HG02759 (cell line): ENCODE data around the gene CCR4.
"Not testable (repeated sequence)": the region's sequence is repeated elsewhere in the genome, so short reads cannot be mapped to it uniquely, and the experiment has no call there.

Experiments
- ATAC-seq: cut with Tn5 transposase; IDR thresholded peaks from one replicate; pipeline ENCODE4 v1.9.1; 2021; ENCODE audit warnings: mild to moderate bottlenecking, moderate library complexity; ENCODE audit not compliant: unreplicated experiment

CCR4 gene

GRCh38 chr3:32977861-32978260, 26.4 kb downstream of the CCR4 start:
- ATAC-seq = no peak

GRCh38 chr3:32978331-32978730, 26.9 kb downstream of the CCR4 start:
- ATAC-seq = no peak

GRCh38 chr3:32983124-32983523, 31.7 kb downstream of the CCR4 start:
- no peak for ATAC-seq

GRCh38 chr3:32984918-32985317, 33.5 kb downstream of the CCR4 start:
- not testable (repeated sequence) for ATAC-seq

GRCh38 chr3:32989171-32989570, 37.7 kb downstream of the CCR4 start:
- ATAC-seq = no peak

GRCh38 chr3:32990116-32990515, 38.7 kb downstream of the CCR4 start:
- no peak for ATAC-seq

GRCh38 chr3:32991781-32992180, 40.3 kb downstream of the CCR4 start:
- no peak for ATAC-seq

GRCh38 chr3:32992310-32992686, 40.9 kb downstream of the CCR4 start:
- ATAC-seq = peak; percentile 18

GRCh38 chr3:32994045-32994444, 42.6 kb downstream of the CCR4 start:
- no peak for ATAC-seq

- no peak for ATAC-seq
Measured at GRCh38 chr3:32995098-32995497, 43.7 kb downstream of the CCR4 start.

- ATAC-seq = no peak
Measured at GRCh38 chr3:32996048-32996754, 44.8 kb downstream of the CCR4 start.

GRCh38 chr3:32996755-32997091, 45.3 kb downstream of the CCR4 start:
- no peak for ATAC-seq

- ATAC-seq = no peak
Measured at GRCh38 chr3:32998631-32999451, 47.4 kb downstream of the CCR4 start.

- no peak for ATAC-seq
Measured at GRCh38 chr3:33000691-33001385, 49.4 kb downstream of the CCR4 start.

- ATAC-seq = peak; percentile 76
Measured at GRCh38 chr3:33001889-33002288, 50.4 kb downstream of the CCR4 start.

- ATAC-seq = no peak
Measured at GRCh38 chr3:33003308-33003707, 51.9 kb downstream of the CCR4 start.

- ATAC-seq = no peak
Measured at GRCh38 chr3:33004205-33004604, 52.8 kb downstream of the CCR4 start.

GRCh38 chr3:33004961-33005360, 53.5 kb downstream of the CCR4 start:
- ATAC-seq = no peak
